ENCODE results near the gene INPP5D.

Gene INPP5D

GRCh38 chr2:233041722-233042323 lies 18.3 kb upstream of the INPP5D start:
- no peak for DNase-seq (ENCODE audit: low read depth in 1 of 2, low spot score in 1 of 2)
- Histone ChIP-seq H3K27ac (replicated peaks) (no peak overlapping the region), H3K4me3 (replicated peaks; ENCODE audit: insufficient read depth, low read length) (no peak overlapping the region), H3K27me3 (ENCODE audit: insufficient read depth, poor library complexity, severe bottlenecking) (no peaks in the 10 kb centered on the region)
- peak; percentile 35; the same call in 1 of the 2 replicates for TF ChIP-seq SPI1 (IDR thresholded peaks at IDR 0.05; ENCODE audit: borderline replicate concordance, low read depth)
- no peak for TF ChIP-seq POLR2AphosphoS5 (IDR thresholded peaks at IDR 0.05; ENCODE audit: low read depth)

DNA sequence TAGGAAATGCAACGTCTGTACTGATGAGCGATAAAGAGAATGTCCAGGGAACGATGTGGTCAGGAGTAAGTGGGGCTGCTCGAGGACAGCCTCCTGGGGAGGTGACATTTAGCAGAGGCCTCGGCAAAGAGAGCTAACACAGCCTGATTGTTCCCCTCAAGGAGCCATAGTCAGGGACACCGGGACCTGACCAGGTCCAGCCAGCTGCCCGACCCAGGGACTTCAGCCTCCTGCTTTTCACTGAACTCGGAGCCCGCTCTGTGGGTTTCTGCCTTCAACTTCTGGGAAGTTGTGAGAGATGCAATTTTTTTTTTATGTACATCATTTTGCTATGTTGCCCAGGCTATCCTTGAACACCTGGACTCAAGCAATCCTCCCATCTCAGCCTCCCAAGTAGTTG lies 17.6 kb upstream of the INPP5D start:
- no peak for DNase-seq (ENCODE audit: low read depth in 1 of 2, low spot score in 1 of 2)
- no peak overlapping the region for H3K4me3 ChIP-seq (replicated peaks; ENCODE audit: insufficient read depth, low read length)
- no peak overlapping the region for H3K27ac ChIP-seq (replicated peaks)
- no peaks in the 10 kb centered on the region for H3K27me3 ChIP-seq (ENCODE audit: insufficient read depth, poor library complexity, severe bottlenecking)
- TF ChIP-seq GABPA (IDR thresholded peaks at IDR 0.05; ENCODE audit: low read depth), result no peak
- TF ChIP-seq CTCF (IDR thresholded peaks at IDR 0.05; ENCODE audit: insufficient read depth, low read length), result no peak
- no peak for TF ChIP-seq POLR2AphosphoS5 (IDR thresholded peaks at IDR 0.05; ENCODE audit: low read depth)
- TF ChIP-seq, protein P1, sequence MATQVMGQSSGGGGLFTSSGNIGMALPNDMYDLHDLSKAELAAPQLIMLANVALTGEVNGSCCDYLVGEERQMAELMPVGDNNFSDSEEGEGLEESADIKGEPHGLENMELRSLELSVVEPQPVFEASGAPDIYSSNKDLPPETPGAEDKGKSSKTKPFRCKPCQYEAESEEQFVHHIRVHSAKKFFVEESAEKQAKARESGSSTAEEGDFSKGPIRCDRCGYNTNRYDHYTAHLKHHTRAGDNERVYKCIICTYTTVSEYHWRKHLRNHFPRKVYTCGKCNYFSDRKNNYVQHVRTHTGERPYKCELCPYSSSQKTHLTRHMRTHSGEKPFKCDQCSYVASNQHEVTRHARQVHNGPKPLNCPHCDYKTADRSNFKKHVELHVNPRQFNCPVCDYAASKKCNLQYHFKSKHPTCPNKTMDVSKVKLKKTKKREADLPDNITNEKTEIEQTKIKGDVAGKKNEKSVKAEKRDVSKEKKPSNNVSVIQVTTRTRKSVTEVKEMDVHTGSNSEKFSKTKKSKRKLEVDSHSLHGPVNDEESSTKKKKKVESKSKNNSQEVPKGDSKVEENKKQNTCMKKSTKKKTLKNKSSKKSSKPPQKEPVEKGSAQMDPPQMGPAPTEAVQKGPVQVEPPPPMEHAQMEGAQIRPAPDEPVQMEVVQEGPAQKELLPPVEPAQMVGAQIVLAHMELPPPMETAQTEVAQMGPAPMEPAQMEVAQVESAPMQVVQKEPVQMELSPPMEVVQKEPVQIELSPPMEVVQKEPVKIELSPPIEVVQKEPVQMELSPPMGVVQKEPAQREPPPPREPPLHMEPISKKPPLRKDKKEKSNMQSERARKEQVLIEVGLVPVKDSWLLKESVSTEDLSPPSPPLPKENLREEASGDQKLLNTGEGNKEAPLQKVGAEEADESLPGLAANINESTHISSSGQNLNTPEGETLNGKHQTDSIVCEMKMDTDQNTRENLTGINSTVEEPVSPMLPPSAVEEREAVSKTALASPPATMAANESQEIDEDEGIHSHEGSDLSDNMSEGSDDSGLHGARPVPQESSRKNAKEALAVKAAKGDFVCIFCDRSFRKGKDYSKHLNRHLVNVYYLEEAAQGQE (IDR thresholded peaks at IDR 0.05; ENCODE audit: insufficient replicate concordance, low read depth), result no peak

DNA sequence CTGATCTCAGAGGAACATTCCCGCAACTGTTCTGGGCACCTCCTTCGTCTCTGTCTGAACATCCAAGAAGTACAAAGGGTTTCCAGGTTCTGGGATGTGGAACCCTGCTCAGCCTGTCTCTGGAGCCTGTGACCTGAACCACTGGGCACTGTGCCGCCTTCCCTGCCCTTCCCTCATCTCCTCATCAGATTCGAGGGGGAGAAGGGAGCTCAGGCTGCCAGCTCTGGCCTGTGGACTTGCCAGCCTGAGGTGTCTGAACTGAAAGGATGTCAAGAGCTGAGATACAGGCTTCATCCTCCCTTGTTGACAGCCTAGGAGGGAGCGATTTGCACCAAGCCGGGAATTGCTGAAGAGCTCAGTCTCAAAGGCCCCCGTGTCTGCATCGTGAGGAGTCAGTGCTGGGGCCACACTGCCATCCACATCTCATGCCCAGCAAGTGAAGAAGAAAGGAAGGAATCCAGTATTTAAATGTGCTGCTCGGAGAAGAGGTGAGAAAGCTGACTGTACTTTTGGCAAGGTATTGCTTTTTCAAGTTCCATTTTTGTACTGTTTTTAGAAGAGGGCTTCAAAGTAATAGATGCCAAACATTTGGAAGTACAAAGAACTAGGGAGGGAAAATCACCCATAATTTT lies 15.1 kb upstream of the INPP5D start:
- DNase-seq (ENCODE audit: low read depth in 1 of 2, low spot score in 1 of 2), result no peak
- no peak overlapping the region for H3K27ac ChIP-seq (replicated peaks)
- TF ChIP-seq, protein P1 (IDR thresholded peaks at IDR 0.05; ENCODE audit: insufficient replicate concordance, low read depth), result no peak
- TF ChIP-seq POLR2AphosphoS5 (IDR thresholded peaks at IDR 0.05; ENCODE audit: low read depth) (no peak), CTCF (IDR thresholded peaks at IDR 0.05; ENCODE audit: insufficient read depth, low read length) (no peak), SPI1 (IDR thresholded peaks at IDR 0.05; ENCODE audit: borderline replicate concordance, low read depth) (no peak), GABPA (IDR thresholded peaks at IDR 0.05; ENCODE audit: low read depth) (no peak)
- H3K4me3 ChIP-seq (replicated peaks; ENCODE audit: insufficient read depth, low read length), result no peak overlapping the region
- H3K27me3 ChIP-seq (ENCODE audit: insufficient read depth, poor library complexity, severe bottlenecking), result no peaks in the 10 kb centered on the region

DNA sequence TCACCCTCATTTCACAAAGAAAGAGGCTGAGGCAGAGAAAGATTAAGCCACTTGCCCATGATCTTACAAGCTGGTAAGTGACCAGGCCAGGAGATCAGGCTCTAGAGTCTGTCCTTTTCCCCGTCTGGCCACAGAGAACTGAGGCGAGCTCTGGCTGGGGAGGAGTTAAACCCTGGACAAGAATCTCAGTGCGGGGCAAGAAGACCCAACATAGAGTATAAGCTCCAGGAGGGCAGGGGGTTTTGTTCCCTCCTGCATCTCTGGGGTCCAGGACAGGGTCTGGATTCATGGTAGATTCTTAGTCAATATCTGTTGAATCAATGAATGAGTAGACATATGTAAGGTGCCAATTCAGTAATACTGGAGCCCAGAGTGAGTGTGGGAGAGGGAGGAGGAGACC lies 12.9 kb upstream of the INPP5D start:
- H3K4me3 ChIP-seq (replicated peaks; ENCODE audit: insufficient read depth, low read length), result no peak overlapping the region
- DNase-seq (ENCODE audit: low read depth in 1 of 2, low spot score in 1 of 2), result no peak
- TF ChIP-seq GABPA (IDR thresholded peaks at IDR 0.05; ENCODE audit: low read depth), result no peak
- TF ChIP-seq SPI1 (IDR thresholded peaks at IDR 0.05; ENCODE audit: borderline replicate concordance, low read depth), result no peak
- TF ChIP-seq, protein P1 (IDR thresholded peaks at IDR 0.05; ENCODE audit: insufficient replicate concordance, low read depth), result no peak
- TF ChIP-seq CTCF (IDR thresholded peaks at IDR 0.05; ENCODE audit: insufficient read depth, low read length), result no peak
- no peak for TF ChIP-seq POLR2AphosphoS5 (IDR thresholded peaks at IDR 0.05; ENCODE audit: low read depth)
- no peaks in the 10 kb centered on the region for H3K27me3 ChIP-seq (ENCODE audit: insufficient read depth, poor library complexity, severe bottlenecking)
- no peak overlapping the region for H3K27ac ChIP-seq (replicated peaks)

Measured in HL-60 (cell line).